ENCODE data around the gene TXNDC12. TPM values are rescaled to one million over a fixed set of nuclear protein-coding genes. Genes with fewer than 3 reads are reported as not detected.
"Not testable (repeated sequence)": the region's sequence is repeated elsewhere in the genome, so short reads cannot be mapped to it uniquely, and the experiment has no call there.

The TXNDC12 gene
- total RNA-seq: 10 to 100 TPM; 42.7 to 54.6 (median 48.7) TPM

DNA sequence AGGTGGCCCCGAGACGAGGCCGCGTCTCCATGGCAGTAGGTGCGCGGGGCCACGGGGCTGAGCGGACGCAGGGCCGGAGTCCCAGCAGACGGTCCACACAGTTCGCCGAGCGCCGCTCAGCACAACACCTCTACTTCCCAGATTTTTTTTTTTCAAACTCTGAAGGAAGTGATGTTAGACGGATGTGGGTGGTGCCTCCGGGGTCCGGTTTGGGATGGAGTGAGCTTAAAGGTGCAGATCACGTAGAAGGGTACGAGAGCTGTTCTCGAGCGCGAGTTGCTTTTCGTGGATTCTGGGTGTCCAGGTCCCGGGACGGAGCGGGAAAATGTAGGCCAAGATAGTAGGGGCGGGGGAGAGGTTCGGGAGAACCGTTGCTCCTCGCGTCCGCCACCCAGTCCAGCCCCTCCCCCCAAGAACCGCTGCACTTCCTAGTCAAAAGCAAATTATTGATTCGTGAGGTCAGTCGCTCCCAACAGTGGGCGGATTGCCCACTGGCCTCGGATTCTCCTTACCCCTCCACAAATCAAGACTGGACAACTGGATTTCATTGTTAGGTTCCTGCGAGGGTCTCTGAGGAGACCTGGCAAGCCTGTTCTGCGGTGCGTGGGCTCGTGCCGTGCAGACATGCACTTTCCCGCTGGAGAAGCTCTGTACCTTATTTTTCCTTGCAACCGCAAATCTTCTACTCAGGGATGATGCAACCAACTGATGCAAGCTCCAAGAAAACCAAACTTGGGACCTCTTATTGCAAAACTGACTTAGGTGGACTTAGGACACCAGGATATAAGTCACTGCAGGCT lies at the start of gene TXNDC12:
TSS of gene TXNDC12 (minus strand) at position 126 of the 800 bp plus-strand sequence. CDS start at position 31, 95 bp downstream.
- intact Hi-C loops (cut with DNase I): loop anchor here (10.0 kb wide), 1 partner anchor 310 kb away; the partner anchor contains the start of gene CC2D1B
- Histone ChIP-seq H3K27ac (peak within 1 kb of the TSS; percentile 61 to 96 (median 74)), H3K27me3 (no peaks in the 10 kb centered on the region), H3K9me3 (no peaks in the 10 kb centered on the region), H3K36me3 (no peaks in the 10 kb centered on the region), H3K4me1 (peaks cover 25 to 30% of the 10 kb centered on the region in 2 donors), H3K4me3 (replicated peaks in 1 of 3) (peak within 1 kb of the TSS; percentile 28 to 96 (median 79))
- DNase-seq: peak; percentile 86
- WGBS, 2 donors: 0 to 1% methylated on average over 37 to 44 of the region's 45 CpGs
- TF ChIP-seq, protein P1, sequence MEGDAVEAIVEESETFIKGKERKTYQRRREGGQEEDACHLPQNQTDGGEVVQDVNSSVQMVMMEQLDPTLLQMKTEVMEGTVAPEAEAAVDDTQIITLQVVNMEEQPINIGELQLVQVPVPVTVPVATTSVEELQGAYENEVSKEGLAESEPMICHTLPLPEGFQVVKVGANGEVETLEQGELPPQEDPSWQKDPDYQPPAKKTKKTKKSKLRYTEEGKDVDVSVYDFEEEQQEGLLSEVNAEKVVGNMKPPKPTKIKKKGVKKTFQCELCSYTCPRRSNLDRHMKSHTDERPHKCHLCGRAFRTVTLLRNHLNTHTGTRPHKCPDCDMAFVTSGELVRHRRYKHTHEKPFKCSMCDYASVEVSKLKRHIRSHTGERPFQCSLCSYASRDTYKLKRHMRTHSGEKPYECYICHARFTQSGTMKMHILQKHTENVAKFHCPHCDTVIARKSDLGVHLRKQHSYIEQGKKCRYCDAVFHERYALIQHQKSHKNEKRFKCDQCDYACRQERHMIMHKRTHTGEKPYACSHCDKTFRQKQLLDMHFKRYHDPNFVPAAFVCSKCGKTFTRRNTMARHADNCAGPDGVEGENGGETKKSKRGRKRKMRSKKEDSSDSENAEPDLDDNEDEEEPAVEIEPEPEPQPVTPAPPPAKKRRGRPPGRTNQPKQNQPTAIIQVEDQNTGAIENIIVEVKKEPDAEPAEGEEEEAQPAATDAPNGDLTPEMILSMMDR (IDR thresholded peaks at IDR 0.05): no peak
- TF ChIP-seq POLR2A (IDR thresholded peaks at IDR 0.05): peak in 1 of 2 donors; percentile 80

DNA sequence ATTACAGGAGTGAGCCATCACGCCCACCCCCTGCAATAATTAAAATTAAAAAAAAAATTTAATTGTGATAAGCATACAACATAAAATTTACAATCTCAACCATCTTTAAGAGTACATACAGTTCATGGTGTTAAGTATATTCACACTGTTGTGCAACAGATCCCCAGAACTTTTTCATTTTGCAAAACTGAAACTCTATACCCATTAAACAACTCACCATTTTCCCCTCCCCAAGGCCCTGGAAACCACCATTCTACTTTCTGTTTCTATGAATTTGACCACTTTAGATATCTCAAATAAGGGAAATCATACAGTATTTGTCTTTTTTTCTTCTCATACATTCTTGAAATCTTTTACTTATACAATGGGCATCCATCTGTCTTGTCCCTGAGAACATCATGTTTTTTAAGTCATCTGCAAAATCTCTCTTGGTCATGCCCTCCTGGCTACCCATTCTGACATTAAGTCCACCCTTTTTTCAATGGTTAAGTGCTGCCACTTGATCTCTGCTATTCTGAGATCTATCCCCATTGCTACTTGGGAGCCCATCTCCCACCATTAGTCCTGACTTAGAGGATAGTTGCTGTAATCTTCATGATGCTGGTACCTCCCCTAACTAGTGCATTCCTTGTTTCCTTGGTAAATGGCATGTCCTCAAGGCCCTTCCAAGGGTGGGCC lies 47.5 kb upstream of the TXNDC12 start:
- no peak for TF ChIP-seq POLR2A (IDR thresholded peaks at IDR 0.05)
- TF ChIP-seq, protein P1 (IDR thresholded peaks at IDR 0.05): no peak
- intact Hi-C loops (cut with DNase I): no loop called here
- H3K36me3 ChIP-seq: no peaks in the 10 kb centered on the region
- H3K4me3 ChIP-seq (replicated peaks in 1 of 3): no peak overlapping the region
- H3K4me1 ChIP-seq: no peaks in the 10 kb centered on the region
- no peak overlapping the region for H3K27ac ChIP-seq
- WGBS, 2 donors: 95 to 96% methylated on average over 1 of the region's 1 CpG
- H3K27me3 ChIP-seq: no peaks in the 10 kb centered on the region
- no peaks in the 10 kb centered on the region for H3K9me3 ChIP-seq
- DNase-seq: no peak

DNA sequence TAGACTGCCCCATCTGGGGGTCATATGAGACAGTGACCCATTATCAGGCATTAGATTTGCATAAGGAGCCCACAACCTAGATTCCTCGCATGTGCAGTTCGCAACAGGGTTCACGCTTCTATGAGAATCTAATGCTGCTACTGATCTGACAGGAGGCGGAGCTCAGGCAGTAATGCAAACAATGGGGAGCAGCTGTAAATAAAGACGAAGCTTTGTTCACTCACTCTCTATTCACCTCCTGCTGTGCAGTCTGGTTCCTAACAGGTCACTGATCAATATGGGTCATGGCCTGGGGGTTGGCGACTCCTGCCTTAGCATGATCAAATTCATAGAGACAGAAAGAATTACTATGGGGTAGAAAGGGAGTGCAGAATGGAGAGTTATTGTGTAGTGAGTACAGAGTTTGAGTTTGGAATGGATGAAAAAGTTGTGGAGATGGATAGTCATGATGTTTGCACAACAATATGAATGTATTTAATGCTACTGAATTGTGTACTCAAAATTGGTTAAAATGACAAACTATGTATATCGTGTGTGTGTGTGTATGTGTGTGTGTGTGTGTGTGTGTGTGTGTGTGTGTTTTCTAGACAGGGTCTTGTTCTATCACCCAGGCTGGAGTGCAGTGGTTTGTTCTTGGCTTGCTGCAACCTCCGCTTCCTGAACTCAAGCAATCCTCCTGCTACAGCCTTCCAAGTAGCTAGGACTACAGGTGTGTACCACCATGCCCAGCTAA lies 43.3 kb upstream of the TXNDC12 start:
- DNase-seq: no peak
- H3K36me3 ChIP-seq: no peaks in the 10 kb centered on the region
- no peaks in the 10 kb centered on the region for H3K4me1 ChIP-seq
- WGBS, 2 donors: 61 to 64% methylated on average over 7 to 8 of the region's 8 CpGs
- intact Hi-C loops (cut with DNase I): no loop called here
- H3K4me3 ChIP-seq (replicated peaks in 1 of 3): no peak overlapping the region
- no peak overlapping the region for H3K27ac ChIP-seq
- no peaks in the 10 kb centered on the region for H3K27me3 ChIP-seq
- H3K9me3 ChIP-seq: no peaks in the 10 kb centered on the region
- TF ChIP-seq, protein P1 (IDR thresholded peaks at IDR 0.05): no peak
- no peak for TF ChIP-seq POLR2A (IDR thresholded peaks at IDR 0.05)

DNA sequence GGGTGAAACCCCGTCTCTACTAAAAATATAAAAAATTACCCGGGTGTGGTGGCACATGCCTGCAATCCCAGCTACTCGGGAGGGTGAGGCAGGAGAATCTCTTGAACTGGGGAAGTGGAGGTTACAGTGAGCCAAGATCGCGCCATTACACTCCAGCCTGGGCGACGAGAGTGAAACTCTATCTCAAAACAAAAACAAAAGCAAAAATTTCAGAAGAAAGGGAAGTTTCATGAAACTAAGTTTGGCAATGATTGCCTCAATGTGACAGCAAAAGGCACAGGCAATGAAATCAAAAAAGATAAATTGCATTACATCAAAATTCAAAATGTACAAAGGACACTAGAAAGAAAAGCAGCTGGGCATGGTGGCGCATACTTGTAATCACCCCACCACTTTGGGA lies 41.2 kb upstream of the TXNDC12 start:
- Histone ChIP-seq H3K27me3 (no peaks in the 10 kb centered on the region), H3K4me1 (no peaks in the 10 kb centered on the region), H3K27ac (no peak overlapping the region), H3K4me3 (replicated peaks in 1 of 3) (no peak overlapping the region), H3K36me3 (no peaks in the 10 kb centered on the region), H3K9me3 (no peaks in the 10 kb centered on the region)
- no peak for DNase-seq
- WGBS, 2 donors: 79 to 82% methylated on average over 8 of the region's 8 CpGs
- intact Hi-C loops (cut with DNase I): no loop called here
- no peak for TF ChIP-seq POLR2A (IDR thresholded peaks at IDR 0.05)
- TF ChIP-seq, protein P1 (IDR thresholded peaks at IDR 0.05): no peak

DNA sequence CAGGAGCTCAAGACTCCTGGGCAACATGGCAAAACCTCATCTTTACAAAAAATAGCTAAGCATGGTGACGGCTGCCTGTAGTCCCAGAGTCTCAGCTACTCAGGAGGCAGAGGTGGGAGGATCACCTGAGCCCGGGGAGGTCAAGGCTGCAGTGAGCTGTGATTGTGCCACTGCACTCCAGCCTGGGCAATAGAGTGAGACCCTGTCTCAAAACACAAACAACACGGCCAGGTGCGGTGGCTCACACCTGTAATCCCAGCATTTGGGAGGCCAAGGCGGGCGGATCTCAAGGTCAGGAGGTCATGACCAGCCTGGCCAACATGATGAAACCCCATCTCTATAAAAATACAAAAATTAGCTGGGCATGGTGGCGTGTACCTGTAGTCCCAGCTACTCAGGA lies 39.3 kb upstream of the TXNDC12 start:
- H3K27me3 ChIP-seq; H3K27ac ChIP-seq; H3K9me3 ChIP-seq; H3K36me3 ChIP-seq; DNase-seq; H3K4me1 ChIP-seq; H3K4me3 ChIP-seq (replicated peaks in 1 of 3); intact Hi-C loops (cut with DNase I): not testable (repeated sequence)
- 90 to 95% methylated on average over 7 of the region's 7 CpGs for WGBS, 2 donors

DNA sequence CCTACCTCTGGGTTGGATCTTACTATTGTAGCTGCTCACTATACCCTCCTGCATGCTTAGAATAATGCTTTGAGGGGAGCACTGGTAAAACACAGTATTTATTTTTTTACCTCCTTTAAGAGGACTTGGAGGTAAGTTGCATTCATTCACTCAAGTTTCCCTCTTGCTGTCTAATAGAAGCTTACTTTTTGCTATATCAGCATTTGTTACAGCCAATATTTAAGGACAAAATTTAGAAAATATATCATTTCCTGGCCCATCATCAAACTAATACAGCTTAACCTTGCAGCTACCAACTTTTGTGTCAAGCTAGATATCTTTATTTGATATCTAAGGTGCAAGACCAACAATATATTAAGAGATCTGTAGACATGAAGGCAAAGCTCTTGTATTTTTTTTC lies 32.9 kb upstream of the TXNDC12 start:
- H3K36me3 ChIP-seq; H3K27ac ChIP-seq; H3K4me3 ChIP-seq (replicated peaks in 1 of 3); H3K9me3 ChIP-seq; H3K27me3 ChIP-seq; H3K4me1 ChIP-seq; intact Hi-C loops (cut with DNase I); DNase-seq: not testable (repeated sequence)
